GM12878 (cell line): Measurements from ENCODE around the gene HEXIM1. TPM values are rescaled to one million over a fixed set of nuclear protein-coding genes. Genes with fewer than 3 reads are reported as not detected.

Experiments
- BRCA1 ChIP-seq: IDR thresholded peaks from 2 replicates; pipeline ENCODE4 v1.6.1; 2011; ENCODE audit warnings: low read depth, low read length, improper control_type of control experiment
- CBX3 ChIP-seq: fragments of 200-600 bp; sonication (generic); IDR thresholded peaks from 2 replicates; pipeline ENCODE4 v1.6.1; 2016; ENCODE audit warnings: low read depth, borderline replicate concordance
- CHD1 ChIP-seq: IDR thresholded peaks from 2 replicates; pipeline ENCODE4 v1.6.1; 2012; ENCODE audit warnings: low read depth, low read length, improper control_type of control experiment
- ETV6 ChIP-seq, 2 experiments: fragments of 450-650 bp in 1 of 2; IDR thresholded peaks in 1 of 2; conservative IDR thresholded peaks in 1 of 2; 2 replicates each; pipeline ENCODE4 v1.6.1; 2014; ENCODE audit warnings: antibody characterized with exemption in 1 of 2, borderline replicate concordance in 1 of 2, low read depth in 1 of 2, mild to moderate bottlenecking in 1 of 2, moderate library complexity in 1 of 2
- FOS ChIP-seq: IDR thresholded peaks from 3 replicates; pipeline ENCODE4 v1.6.1; 2011; ENCODE audit warnings: borderline replicate concordance; ENCODE audit not compliant: insufficient read length; ENCODE audit errors: extremely low read depth
- HCFC1 ChIP-seq: fragments of 150-350 bp; IDR thresholded peaks from 2 replicates; pipeline ENCODE4 v1.6.1; 2014; ENCODE audit warnings: low read length
- MTA2 ChIP-seq: fragments of 450-650 bp; IDR thresholded peaks from 2 replicates; pipeline ENCODE4 v1.6.1; 2016; ENCODE audit warnings: low read depth, mild to moderate bottlenecking, moderate library complexity
- NR2F1 ChIP-seq: fragments of 450-650 bp; conservative IDR thresholded peaks from 2 replicates; pipeline ENCODE4 v1.6.1; 2017; ENCODE audit warnings: mild to moderate bottlenecking
- PML ChIP-seq: IDR thresholded peaks from 2 replicates; pipeline ENCODE4 v1.6.1; 2012; ENCODE audit warnings: low read length, inconsistent platforms
- POLR2AphosphoS2 ChIP-seq: IDR thresholded peaks from 2 replicates; pipeline ENCODE4 v1.6.1; 2011; ENCODE audit warnings: low read depth, mild to moderate bottlenecking, low read length, improper control_type of control experiment, moderate library complexity
- POLR2AphosphoS5 ChIP-seq: IDR thresholded peaks from 2 replicates; pipeline ENCODE4 v1.6.1; 2011; ENCODE audit warnings: mild to moderate bottlenecking, low read length, inconsistent platforms
- RAD21 ChIP-seq: IDR thresholded peaks from 2 replicates; pipeline ENCODE4 v1.6.1; 2011; ENCODE audit warnings: mild to moderate bottlenecking, low read depth, low read length, moderate library complexity; ENCODE audit not compliant: insufficient read depth
- RELA ChIP-seq: fragments of 450-650 bp; IDR thresholded peaks from 2 replicates; pipeline ENCODE4 v1.8.0; 2014; ENCODE audit warnings: borderline replicate concordance; ENCODE audit not compliant: partially characterized antibody
- SMARCA5 ChIP-seq: fragments of 450-650 bp; IDR thresholded peaks from 2 replicates; pipeline ENCODE4 v1.6.1; 2017; ENCODE audit warnings: mild to moderate bottlenecking
- SPI1 ChIP-seq: IDR thresholded peaks from 2 replicates; pipeline ENCODE4 v1.6.1; 2011; ENCODE audit warnings: low read depth, mild to moderate bottlenecking, low read length, moderate library complexity, borderline replicate concordance; ENCODE audit not compliant: insufficient read depth
- STAT3 ChIP-seq: IDR thresholded peaks from 2 replicates; pipeline ENCODE4 v1.6.1; 2011; ENCODE audit warnings: low read depth, low read length, improper control_type of control experiment
- SUPT20H ChIP-seq: IDR thresholded peaks from 2 replicates; pipeline ENCODE4 v1.6.1; 2011; ENCODE audit warnings: low read depth, mild to moderate bottlenecking, low read length, moderate library complexity, borderline replicate concordance; ENCODE audit not compliant: control insufficient read depth
- TARDBP ChIP-seq: IDR thresholded peaks from 2 replicates; pipeline ENCODE4 v1.6.1; 2016; ENCODE audit warnings: borderline replicate concordance
- TCF12 ChIP-seq: IDR thresholded peaks from 2 replicates; pipeline ENCODE4 v1.6.1; 2011; ENCODE audit warnings: low read depth, mild to moderate bottlenecking, low read length
- ZNF217 ChIP-seq: fragments of 450-650 bp; IDR thresholded peaks from 2 replicates; pipeline ENCODE4 v1.6.1; 2017; ENCODE audit warnings: antibody characterized with exemption, mild to moderate bottlenecking
- ZNF384 ChIP-seq: IDR thresholded peaks from 2 replicates; pipeline ENCODE4 v1.6.1; 2012; ENCODE audit warnings: low read depth, mild to moderate bottlenecking, low read length, improper control_type of control experiment, borderline replicate concordance
- polyA plus RNA-seq, 11 experiments: library from polyadenylated mRNA; depleted of rRNA in 4 of 11; unstranded in 6 of 11; stranded (reverse) in 5 of 11; fragments of >200 nt; fragmentation: Nextera tagmentation in 4 of 11; fragmentation: Illumina TruSeq in 1 of 11; extraction: Ambion mirVana in 4 of 11; extraction: Trizol in 1 of 11; gene quantifications; 1 replicate in 1 of 11; 2 replicates in 10 of 11; pipeline versions ENCODE4 v1.2.1 to v1.2.3, GENCODE V29; 2011 to 2016; ENCODE audit warnings: inconsistent platforms in 2 of 11, missing spikeins in 2 of 11, low read depth in 1 of 11
- total RNA-seq, 4 experiments: library from RNA; depleted of rRNA in 3 of 4; stranded (reverse); fragments of >200 nt in 3 of 4; fragmentation: Illumina TruSeq in 1 of 4; extraction: Trizol in 1 of 4; gene quantifications; 2 replicates each; pipeline versions ENCODE4 v1.2.1 to v1.2.3, GENCODE V29; 2013 to 2021
- TF ChIP-seq, protein P1 (sequence below): fragments of 150-350 bp; IDR thresholded peaks from 2 replicates; pipeline ENCODE4 v1.6.1; 2014; ENCODE audit warnings: mild to moderate bottlenecking, low read depth, low read length
- TF ChIP-seq, protein P2 (sequence below): fragments of 450-650 bp; IDR thresholded peaks from 2 replicates; pipeline ENCODE4 v1.6.1; 2017; ENCODE audit warnings: antibody characterized with exemption, mild to moderate bottlenecking, moderate library complexity
- TF ChIP-seq, protein P3 (sequence below): fragments of 450-650 bp; formaldehyde crosslinking; IDR thresholded peaks from 2 replicates; pipeline ENCODE4 v1.4.0; 2020; ENCODE audit warnings: mild to moderate bottlenecking, moderate library complexity

The HEXIM1 gene
- total and polyA plus RNA-seq, 10 of the 15 experiments (the other 5 are each of a cell fraction or from before 2014, with no cell fraction given), result 1.9 to 24.1 (median 9.0) TPM

DNA sequence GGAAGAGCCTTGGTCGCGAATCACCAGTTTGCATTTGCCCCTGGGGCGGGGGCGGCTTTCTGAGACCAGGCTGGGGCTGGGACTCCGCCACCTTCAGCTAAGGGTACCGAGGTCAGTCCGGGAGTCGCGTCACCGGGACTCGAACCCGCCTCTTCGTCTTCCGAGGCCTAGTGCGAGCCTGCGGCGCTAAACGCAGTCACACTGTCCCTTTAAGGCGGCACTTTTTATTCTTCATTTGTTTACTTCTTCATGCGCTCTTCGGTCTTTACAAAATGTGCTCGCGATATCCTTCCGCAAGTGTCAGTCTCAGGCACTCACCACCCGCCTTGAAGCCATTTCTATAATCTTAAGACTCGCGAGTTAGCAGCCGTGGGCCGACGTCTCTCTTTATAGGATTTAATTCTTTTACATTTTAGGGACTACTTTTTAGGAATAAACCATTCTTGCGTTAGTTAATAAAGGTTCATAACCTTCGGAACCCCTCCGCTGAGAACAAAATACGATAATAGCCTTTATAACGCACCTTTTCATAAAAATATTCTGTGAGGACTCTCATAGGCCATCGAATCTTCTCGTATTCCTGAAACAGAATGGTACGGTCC lies 593 bp upstream of the HEXIM1 start (continued):
- TF ChIP-seq, protein P1, sequence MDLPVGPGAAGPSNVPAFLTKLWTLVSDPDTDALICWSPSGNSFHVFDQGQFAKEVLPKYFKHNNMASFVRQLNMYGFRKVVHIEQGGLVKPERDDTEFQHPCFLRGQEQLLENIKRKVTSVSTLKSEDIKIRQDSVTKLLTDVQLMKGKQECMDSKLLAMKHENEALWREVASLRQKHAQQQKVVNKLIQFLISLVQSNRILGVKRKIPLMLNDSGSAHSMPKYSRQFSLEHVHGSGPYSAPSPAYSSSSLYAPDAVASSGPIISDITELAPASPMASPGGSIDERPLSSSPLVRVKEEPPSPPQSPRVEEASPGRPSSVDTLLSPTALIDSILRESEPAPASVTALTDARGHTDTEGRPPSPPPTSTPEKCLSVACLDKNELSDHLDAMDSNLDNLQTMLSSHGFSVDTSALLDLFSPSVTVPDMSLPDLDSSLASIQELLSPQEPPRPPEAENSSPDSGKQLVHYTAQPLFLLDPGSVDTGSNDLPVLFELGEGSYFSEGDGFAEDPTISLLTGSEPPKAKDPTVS, result no peak
- TF ChIP-seq RAD21 (no peak), POLR2AphosphoS2 (peak; percentile 12; the same call in 1 of the 2 replicates), TCF12 (no peak), ZNF384 (no peak), POLR2AphosphoS5 (peak; percentile 2; the same call in 1 of the 2 replicates), NR2F1 (peak; percentile 61), CHD1 (peak; percentile 97), BRCA1 (no peak), STAT3 (no peak), RELA (peak; percentile 57), CBX3 (no peak), PML (no peak), ZNF217 (no peak), ETV6 (conservative IDR thresholded peaks at IDR 0.05 in 1 of 2, IDR thresholded peaks at IDR 0.05 in 1 of 2; ENCODE audit: borderline replicate concordance in 1 of 2, low read depth in 1 of 2) (peak in 1 of 2 experiments; percentile 26; a peak in 1 of 4 replicates), SPI1 (no peak), HCFC1 (peak; percentile 48; the same call in 1 of the 2 replicates), MTA2 (peak; percentile 47; the same call in 1 of the 2 replicates), TARDBP (peak; percentile 80; the same call in 1 of the 2 replicates), SUPT20H (no peak), FOS (no peak), SMARCA5 (peak; percentile 81; the same call in 1 of the 2 replicates)
- TF ChIP-seq, protein P2, sequence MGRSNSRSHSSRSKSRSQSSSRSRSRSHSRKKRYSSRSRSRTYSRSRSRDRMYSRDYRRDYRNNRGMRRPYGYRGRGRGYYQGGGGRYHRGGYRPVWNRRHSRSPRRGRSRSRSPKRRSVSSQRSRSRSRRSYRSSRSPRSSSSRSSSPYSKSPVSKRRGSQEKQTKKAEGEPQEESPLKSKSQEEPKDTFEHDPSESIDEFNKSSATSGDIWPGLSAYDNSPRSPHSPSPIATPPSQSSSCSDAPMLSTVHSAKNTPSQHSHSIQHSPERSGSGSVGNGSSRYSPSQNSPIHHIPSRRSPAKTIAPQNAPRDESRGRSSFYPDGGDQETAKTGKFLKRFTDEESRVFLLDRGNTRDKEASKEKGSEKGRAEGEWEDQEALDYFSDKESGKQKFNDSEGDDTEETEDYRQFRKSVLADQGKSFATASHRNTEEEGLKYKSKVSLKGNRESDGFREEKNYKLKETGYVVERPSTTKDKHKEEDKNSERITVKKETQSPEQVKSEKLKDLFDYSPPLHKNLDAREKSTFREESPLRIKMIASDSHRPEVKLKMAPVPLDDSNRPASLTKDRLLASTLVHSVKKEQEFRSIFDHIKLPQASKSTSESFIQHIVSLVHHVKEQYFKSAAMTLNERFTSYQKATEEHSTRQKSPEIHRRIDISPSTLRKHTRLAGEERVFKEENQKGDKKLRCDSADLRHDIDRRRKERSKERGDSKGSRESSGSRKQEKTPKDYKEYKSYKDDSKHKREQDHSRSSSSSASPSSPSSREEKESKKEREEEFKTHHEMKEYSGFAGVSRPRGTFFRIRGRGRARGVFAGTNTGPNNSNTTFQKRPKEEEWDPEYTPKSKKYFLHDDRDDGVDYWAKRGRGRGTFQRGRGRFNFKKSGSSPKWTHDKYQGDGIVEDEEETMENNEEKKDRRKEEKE, result peak; percentile 92
- TF ChIP-seq, protein P3, sequence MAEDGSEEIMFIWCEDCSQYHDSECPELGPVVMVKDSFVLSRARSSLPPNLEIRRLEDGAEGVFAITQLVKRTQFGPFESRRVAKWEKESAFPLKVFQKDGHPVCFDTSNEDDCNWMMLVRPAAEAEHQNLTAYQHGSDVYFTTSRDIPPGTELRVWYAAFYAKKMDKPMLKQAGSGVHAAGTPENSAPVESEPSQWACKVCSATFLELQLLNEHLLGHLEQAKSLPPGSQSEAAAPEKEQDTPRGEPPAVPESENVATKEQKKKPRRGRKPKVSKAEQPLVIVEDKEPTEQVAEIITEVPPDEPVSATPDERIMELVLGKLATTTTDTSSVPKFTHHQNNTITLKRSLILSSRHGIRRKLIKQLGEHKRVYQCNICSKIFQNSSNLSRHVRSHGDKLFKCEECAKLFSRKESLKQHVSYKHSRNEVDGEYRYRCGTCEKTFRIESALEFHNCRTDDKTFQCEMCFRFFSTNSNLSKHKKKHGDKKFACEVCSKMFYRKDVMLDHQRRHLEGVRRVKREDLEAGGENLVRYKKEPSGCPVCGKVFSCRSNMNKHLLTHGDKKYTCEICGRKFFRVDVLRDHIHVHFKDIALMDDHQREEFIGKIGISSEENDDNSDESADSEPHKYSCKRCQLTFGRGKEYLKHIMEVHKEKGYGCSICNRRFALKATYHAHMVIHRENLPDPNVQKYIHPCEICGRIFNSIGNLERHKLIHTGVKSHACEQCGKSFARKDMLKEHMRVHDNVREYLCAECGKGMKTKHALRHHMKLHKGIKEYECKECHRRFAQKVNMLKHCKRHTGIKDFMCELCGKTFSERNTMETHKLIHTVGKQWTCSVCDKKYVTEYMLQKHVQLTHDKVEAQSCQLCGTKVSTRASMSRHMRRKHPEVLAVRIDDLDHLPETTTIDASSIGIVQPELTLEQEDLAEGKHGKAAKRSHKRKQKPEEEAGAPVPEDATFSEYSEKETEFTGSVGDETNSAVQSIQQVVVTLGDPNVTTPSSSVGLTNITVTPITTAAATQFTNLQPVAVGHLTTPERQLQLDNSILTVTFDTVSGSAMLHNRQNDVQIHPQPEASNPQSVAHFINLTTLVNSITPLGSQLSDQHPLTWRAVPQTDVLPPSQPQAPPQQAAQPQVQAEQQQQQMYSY (CRISPR knock-in tag), result no peak
